Vagina (tissue), 2 donors: ENCODE measurements around the gene GLCE.

ENCODE experiments used
- POLR2A ChIP-seq, 2 donors: fragments of 450-650 bp; IDR thresholded peaks; one replicate each; pipeline ENCODE4 v1.6.1; 2017; ENCODE audit warnings: antibody characterized with exemption in 2 of 2, mild to moderate bottlenecking in 2 of 2, moderate library complexity in 2 of 2
- TF ChIP-seq, protein P1 (sequence below), 3 experiments: fragments of 450-650 bp in 2 of 3; fragments of 200-600 bp in 1 of 3; sonication (generic) in 1 of 3; IDR thresholded peaks; one replicate each; pipeline ENCODE4 v1.5.1; 2017 to 2019; ENCODE audit warnings: antibody characterized with exemption in 3 of 3, mild to moderate bottlenecking in 2 of 3, moderate library complexity in 2 of 3

DNA sequence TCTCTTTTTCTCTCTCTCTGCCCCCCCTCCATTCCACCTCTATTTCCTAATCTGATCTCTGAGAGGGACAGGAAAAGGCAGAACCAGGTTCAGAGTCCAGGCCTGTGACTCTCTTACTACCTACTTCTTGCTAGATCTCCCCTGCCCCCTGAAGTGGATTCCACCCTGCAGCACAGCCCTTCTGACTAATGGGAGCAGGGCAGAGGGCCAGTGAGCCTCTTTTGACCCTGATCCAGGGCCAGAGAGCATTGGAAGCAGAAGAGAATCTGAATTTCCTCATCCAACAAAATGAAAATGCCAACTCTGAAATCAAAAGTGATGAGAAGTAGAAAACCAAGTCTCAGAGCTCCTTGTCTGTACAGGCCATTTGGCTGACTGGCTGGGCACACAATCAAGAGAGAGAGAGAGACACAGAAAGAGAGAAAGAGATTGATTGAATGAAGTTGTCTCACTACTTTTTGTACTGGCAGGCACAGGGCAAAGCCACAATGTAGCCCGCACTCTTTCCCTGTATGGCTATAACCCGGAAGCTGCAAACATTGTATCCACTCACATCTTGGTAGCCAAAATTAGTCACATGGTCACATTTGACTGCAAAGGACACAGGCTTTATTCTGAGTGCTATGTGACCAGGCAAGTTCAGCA, 31.6 kb upstream of the GLCE start:
- TF ChIP-seq, protein P1, sequence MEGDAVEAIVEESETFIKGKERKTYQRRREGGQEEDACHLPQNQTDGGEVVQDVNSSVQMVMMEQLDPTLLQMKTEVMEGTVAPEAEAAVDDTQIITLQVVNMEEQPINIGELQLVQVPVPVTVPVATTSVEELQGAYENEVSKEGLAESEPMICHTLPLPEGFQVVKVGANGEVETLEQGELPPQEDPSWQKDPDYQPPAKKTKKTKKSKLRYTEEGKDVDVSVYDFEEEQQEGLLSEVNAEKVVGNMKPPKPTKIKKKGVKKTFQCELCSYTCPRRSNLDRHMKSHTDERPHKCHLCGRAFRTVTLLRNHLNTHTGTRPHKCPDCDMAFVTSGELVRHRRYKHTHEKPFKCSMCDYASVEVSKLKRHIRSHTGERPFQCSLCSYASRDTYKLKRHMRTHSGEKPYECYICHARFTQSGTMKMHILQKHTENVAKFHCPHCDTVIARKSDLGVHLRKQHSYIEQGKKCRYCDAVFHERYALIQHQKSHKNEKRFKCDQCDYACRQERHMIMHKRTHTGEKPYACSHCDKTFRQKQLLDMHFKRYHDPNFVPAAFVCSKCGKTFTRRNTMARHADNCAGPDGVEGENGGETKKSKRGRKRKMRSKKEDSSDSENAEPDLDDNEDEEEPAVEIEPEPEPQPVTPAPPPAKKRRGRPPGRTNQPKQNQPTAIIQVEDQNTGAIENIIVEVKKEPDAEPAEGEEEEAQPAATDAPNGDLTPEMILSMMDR (IDR thresholded peaks at IDR 0.05): no peak
- TF ChIP-seq POLR2A (IDR thresholded peaks at IDR 0.05): no peak
